ENCODE data around the gene LMTK2.

Gene LMTK2

DNA sequence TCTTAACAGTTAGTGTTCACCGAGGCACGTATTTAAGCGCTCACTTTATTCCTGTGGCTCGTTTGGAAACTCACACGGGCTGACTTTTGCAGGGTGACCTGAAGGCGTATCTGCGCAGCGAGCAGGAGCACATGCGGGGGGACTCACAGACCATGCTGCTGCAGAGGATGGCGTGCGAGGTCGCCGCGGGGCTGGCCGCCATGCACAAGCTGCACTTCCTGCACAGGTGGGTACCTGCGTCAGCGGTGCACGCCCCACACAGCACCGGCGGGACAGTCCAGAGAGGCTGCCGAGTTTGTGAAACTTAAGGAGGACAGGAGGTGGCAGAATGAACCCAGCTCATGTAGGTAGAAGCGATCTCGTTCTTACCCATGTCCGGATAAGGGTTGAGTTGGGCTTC lies 64.8 kb downstream of the LMTK2 start:
- DNase-seq (ENCODE audit: insufficient read length, low spot score) (no peak), FAIRE-seq (no peak)

DNA sequence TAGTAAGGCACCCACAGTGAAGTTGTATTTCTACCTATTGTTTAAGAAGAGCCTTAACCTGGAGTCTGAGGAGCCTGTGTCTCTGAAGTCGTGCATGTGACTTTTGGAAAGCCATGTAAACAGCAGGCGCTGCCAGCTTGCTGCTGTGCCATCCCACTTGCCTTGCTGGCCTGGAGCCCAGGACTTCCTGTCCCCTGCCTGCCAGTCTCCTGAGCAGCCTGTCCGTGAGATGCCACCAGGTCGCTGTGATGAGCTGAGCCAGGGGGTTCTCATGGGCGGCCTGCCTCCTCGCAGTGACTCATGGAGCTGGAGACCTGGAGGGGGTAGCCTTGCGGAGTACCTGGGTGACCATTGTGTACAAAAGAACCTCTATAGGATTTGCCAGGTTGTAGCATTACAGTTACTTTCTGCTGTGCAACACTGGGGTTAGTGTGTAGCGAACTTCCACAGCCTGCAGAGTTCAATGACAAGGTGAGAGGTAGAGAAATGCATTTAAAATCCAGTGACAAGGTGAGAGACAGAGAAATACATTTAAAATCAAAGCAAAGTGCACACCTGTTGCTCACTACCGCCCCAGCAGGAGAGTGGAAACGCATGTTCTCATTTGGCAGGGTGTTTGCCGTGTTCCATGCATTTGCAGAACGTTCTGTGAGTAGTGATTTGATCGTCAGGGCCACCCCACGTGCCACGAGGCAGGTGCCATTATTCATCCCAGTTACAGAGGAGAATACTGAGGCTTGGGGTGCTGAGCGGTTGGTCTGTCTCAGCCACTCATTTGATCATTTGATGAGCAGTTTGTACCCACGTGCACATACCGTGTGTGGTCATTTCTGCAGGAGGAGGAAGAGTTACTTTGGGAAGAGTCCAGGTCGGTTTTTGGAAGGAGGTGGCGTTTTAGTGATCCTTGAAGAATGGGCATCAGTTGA lies 67.9 kb downstream of the LMTK2 start:
- FAIRE-seq (no peak), DNase-seq (ENCODE audit: insufficient read length, low spot score) (no peak)

DNA sequence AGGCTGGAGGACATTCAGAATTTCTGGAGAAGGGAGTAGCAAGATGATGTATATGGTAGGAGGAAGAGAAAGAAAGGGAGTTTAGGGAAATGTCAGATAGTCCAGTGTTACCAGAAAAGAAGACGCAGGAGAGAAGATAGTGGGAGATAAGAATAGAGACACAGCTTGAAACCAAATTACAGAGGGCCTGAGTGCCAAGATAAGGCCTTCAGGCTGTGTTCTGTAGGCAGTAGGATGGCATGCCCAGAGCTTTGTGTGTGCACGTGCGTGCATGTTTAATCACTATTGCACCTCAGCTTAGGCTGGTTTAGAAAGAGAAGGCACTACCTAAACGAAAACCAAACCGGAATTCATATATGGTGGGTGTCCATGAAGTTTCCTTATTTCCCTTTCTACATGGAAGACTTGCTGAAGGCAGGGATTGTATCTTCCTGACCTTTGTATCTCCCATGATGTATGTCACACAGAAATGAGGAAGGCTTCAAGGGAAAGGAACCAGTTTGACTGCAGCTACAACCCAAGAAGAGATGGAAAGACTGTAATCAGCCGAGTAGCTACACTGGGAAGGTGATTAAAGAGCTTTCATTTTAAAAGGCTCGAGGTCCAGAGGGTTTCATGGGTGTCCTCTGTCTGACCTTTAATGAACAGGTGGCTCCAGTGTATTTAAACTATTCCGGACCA lies 68.7 kb downstream of the LMTK2 start:
- DNase-seq (ENCODE audit: insufficient read length, low spot score) (no peak), FAIRE-seq (no peak)

DNA sequence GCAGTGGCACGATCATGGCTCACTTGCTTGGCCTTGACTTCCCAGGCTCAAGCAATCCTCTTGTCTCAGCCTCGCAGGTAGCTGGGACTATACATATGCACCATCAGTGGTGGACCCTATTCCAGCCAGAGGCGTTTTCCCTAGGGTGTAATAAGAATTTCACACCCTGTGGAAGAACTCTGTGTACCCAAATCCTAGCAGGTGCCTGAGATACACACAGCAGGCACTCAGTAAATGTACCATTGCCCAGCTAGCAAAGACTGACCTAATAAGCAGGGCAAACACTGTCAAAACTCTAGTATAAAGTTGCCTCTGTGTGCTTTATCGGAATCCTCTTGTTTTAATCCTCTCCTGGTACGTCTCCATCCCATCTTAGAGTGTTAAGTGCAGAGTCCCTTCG lies 70.9 kb downstream of the LMTK2 start:
- FAIRE-seq = no peak

DNA sequence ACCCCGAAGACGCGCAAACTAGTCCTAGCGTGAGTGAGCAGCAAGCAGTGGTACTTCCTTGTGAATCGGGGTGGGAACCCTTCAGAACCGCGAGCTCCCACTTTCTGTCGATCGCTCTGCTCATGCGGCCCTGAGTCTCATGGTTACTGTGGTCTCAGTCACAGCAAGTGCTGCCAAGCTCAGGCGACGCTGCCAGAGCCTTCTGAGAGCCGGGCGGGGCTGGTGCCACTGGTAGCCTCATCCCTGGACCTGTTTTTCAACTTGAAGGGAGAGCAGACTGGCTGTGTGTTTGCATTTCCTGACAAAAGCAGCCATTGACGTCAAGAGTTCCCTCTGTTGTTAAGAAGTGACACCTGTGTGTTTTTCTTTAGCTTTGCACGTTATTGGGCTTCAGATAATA lies 71.7 kb downstream of the LMTK2 start:
- FAIRE-seq (no peak), DNase-seq (ENCODE audit: insufficient read length, low spot score) (no peak)

More for the DNA sequence above, 70.9 kb downstream of the LMTK2 start:
- DNase-seq (ENCODE audit: insufficient read length, low spot score) = no peak

DNA sequence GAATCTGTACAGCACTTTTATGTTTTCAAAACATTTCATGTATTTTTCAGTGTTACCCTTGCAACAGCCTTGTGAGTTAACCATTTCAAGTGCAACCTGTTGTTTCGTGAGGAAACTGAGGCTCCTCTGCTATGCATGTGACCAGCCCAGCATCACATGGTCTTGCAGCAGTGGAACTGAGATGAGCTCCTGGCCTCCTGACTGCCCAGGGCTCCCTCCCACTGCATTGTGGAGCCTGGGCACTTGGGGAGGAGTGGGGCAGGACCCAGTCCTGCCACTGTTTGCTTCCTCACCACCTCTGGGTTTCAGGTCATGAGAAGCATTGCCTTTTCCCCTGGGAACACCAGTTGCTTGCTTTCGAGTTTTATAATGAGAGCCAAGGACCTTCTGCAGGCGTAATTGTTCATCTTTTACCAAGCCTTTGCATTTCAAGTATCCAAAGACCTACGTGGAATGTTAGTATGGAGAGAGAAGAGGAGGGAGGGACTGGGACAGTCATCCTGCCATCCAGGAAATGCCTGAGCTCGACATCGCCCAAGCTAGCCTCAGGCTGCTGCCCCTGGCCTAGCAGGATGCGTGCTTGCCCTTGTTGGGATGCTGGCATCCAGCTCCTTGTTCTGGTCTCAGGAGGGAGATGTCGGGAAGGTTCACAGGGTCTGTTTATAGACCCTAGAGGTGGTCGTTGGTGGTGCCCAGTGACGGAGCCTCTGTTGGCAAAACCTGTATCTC lies 72.3 kb downstream of the LMTK2 start:
- DNase-seq (ENCODE audit: insufficient read length, low spot score) = no peak
- no peak for FAIRE-seq

DNA sequence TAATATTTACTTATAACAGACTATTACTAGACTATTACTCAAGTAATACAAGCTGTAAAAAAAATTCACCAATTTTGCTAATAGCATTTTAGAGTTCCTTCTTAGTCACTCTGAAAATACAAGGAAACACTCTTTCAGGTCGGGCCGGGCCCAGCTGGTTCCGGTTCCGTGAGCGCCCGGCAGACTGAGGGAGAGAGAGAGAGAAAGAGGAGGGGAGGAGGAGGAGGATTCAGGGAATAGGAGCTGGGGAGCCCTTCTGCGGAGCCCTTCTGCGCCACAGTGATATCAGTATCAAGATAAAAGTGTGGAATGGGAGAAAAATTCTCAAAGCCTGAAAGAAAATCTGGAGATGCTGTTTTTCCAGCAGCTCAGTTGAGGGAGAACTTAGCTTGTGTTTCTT lies 74.1 kb downstream of the LMTK2 start:
- FAIRE-seq = no peak
- DNase-seq (ENCODE audit: insufficient read length, low spot score) = no peak

DNA sequence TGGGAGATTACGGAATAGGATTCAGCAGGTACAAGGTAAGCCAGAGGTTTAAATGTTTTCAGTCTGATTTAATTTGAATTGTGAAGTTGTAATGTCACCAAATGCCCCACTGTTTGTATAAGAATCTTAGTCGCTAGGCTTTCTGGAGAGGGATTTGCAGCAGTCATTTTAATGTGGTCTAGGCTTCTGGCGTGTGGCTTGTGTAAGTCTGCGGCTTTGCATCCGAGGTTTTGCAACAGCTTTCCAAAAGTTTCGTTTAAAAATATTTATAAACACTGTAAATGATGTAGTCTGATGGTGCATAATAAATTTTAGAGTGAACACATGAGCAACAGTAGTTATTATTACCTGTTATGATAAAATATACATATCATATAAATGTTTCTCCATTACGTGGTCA lies 78.4 kb downstream of the LMTK2 start:
- DNase-seq (ENCODE audit: insufficient read length, low spot score) (no peak), FAIRE-seq (no peak)

DNA sequence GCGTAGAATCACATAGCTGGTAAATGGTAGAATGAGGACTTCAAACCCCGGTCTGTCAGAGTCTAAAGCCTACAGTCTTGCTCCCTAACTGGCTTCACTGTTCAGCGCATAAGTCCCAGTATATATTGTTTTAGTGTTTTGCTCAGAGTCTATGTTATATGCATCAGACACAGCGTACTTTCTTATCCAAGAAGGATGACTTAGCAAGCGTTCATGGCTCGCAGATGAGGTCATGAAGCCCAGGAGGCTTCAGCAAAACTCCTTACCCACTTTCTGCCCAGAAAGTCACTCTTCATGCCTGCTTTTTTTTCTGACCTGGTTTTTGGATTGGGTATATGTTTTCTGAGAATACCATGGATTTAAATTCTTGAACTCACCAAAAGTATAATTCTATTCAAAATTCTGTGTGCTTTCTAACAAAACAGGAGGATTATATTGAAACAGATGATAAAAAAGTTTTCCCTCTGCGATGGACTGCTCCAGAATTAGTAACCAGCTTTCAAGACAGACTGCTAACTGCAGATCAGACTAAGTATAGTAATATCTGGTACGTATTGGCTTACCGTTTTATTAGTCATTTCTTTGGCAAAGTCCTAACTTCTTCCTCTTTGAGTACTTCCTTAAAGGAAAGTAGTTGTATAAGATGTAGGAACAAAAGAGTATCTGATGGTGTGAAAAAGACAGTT lies 79.9 kb downstream of the LMTK2 start:
- no peak for FAIRE-seq
- DNase-seq (ENCODE audit: insufficient read length, low spot score) = no peak

DNA sequence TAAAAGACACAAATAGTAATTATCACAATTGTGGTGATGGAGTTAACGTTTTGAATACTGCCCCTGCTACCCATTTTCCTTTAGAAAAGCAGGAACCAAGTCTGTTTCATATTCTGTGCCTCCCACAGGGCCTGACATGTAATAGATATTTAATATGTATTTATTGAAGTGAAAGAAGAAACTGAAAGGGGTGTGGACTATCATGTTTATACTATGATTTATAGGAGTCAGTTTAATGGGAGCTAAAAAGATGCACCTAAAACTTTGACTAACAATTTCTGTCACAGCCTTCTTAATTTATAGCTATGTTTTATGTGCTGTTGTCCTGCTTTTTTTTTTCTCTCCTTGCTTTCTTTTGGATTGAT lies 80.5 kb downstream of the LMTK2 start:
- DNase-seq (ENCODE audit: insufficient read length, low spot score) = no peak
- no peak for FAIRE-seq

DNA sequence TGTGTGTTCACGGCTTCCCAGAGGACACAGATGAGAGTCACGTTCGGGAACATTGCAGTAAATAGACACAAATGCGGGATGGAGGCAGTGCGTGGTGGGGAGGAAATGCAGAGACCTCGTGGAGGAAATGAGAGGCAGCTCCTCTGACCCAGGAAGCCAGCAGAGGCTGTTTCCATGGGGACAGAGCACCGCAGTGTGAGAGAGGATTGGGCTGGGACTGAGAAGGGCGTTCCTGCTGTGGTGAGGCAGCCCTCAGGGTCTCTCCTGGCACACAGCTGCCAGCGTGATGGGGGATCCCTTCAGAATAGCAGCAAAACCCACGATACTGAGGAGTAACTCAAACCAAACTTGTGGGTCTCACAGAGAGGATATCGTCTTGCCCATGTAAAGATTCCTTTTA lies 82.9 kb downstream of the LMTK2 start:
- FAIRE-seq (no peak), DNase-seq (ENCODE audit: insufficient read length, low spot score) (no peak)

DNA sequence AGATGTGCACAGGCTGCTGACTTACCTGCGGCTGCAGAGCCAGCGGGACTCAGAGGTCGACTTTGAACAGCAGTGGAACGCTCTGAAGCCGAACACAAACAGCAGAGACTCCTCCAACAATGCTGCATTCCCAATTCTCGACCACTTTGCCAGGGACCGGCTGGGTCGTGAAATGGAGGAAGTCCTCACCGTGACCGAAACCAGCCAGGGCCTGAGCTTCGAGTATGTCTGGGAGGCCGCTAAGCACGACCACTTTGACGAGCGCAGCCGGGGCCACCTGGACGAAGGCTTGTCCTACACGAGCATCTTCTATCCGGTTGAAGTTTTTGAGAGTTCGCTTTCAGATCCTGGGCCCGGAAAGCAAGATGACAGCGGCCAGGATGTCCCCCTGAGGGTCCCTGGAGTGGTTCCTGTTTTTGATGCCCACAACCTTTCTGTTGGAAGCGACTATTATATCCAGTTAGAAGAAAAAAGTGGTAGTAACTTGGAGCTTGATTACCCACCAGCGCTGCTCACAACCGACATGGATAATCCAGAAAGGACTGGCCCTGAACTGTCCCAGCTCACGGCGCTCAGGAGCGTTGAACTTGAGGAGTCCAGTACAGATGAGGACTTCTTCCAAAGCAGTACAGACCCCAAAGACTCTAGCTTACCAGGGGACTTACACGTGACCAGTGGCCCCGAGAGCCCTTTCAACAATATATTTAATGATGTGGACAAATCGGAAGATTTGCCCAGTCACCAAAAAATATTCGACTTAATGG lies 85.2 kb downstream of the LMTK2 start:
- DNase-seq (ENCODE audit: insufficient read length, low spot score) (no peak), FAIRE-seq (no peak)

DNA sequence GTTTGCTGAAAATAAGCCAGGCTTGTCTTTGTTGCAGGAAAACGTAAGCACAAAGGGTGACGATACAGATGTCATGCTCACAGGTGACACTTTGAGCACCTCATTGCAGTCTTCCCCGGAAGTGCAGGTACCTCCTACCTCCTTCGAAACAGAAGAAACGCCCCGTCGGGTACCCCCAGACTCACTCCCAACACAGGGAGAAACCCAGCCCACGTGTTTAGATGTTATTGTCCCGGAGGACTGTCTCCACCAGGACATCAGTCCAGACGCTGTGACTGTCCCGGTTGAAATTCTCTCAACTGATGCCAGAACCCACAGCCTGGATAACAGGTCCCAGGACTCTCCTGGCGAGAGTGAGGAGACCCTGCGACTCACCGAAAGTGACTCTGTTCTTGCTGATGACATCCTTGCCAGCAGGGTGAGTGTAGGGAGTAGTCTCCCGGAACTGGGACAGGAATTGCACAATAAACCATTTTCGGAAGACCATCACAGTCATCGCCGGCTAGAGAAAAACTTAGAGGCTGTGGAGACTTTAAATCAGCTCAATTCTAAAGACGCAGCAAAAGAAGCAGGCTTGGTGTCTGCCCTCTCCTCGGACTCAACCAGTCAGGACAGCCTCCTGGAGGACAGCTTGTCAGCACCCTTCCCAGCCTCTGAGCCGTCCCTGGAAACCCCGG lies 86.3 kb downstream of the LMTK2 start:
- DNase-seq (ENCODE audit: insufficient read length, low spot score) (no peak), FAIRE-seq (no peak)

DNA sequence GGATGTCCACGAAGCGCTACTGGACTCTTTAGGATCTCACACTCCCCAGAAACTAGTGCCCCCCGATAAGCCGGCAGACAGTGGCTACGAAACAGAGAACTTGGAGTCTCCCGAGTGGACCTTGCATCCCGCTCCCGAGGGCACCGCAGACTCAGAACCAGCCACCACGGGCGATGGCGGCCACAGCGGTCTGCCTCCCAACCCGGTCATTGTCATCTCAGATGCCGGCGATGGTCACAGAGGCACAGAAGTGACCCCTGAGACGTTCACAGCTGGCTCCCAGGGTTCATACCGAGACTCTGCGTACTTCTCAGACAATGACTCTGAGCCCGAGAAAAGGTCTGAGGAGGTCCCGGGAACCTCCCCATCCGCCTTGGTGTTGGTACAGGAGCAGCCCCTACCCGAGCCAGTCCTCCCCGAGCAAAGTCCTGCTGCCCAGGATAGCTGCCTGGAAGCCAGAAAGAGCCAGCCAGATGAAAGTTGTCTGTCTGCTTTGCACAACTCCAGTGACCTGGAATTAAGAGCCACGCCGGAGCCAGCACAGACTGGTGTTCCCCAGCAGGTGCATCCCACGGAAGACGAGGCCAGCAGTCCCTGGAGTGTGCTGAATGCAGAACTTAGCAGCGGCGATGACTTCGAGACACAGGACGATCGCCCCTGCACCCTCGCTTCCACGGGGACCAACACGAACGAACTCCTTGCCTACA lies 87.0 kb downstream of the LMTK2 start:
- FAIRE-seq (no peak), DNase-seq (ENCODE audit: insufficient read length, low spot score) (no peak)

DNA sequence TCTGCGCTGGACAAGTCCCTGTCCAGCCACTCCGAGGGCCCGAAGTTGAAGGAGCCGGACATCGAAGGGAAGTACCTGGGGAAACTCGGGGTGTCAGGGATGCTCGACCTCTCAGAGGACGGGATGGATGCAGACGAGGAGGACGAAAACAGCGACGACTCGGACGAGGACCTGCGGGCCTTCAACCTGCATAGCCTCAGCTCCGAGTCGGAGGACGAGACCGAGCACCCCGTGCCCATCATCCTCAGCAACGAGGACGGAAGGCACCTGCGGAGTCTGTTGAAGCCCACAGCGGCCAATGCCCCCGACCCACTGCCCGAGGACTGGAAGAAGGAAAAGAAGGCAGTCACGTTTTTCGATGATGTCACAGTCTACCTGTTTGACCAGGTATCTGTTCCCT lies 87.5 kb downstream of the LMTK2 start:
- DNase-seq (ENCODE audit: insufficient read length, low spot score) = no peak
- FAIRE-seq = no peak

DNA sequence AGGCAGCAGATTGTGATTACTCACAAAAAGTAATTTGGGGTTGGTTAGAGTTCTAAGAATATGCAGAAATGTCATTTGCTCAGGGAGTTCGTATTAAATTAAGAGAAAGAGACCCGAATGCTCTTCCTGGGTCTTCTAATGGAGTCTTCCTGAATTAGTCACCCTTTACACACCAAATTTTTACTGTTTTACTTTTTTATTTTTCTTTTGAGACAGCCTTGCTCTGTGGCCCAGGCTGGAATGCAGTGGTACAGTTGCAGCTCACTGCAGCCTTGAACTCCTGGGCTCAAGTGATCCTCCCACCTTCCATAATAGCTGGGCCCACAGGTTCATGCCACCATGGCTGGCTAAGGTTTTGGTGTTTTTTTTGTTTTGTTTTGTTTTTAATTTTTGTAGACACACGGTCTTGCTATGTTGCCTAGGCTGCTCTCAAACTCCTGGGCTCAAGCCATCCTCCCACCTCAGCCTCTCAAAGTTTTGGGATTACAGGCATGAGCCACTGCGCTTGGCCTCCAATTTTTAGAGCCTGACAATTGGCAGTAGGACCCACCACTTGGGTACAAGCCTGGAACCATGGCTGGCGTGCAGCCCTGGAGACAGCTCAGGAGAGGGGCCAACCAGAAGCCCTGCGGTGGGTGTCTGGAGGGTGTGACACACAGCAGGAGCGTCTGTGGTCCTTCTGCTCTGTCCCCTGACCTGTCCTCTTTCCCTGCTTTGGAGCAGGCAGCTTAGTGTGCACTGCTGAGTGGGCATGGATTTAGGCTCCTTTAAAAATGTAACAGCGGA lies 88.2 kb downstream of the LMTK2 start:
- FAIRE-seq (no peak), DNase-seq (ENCODE audit: insufficient read length, low spot score) (no peak)

DNA sequence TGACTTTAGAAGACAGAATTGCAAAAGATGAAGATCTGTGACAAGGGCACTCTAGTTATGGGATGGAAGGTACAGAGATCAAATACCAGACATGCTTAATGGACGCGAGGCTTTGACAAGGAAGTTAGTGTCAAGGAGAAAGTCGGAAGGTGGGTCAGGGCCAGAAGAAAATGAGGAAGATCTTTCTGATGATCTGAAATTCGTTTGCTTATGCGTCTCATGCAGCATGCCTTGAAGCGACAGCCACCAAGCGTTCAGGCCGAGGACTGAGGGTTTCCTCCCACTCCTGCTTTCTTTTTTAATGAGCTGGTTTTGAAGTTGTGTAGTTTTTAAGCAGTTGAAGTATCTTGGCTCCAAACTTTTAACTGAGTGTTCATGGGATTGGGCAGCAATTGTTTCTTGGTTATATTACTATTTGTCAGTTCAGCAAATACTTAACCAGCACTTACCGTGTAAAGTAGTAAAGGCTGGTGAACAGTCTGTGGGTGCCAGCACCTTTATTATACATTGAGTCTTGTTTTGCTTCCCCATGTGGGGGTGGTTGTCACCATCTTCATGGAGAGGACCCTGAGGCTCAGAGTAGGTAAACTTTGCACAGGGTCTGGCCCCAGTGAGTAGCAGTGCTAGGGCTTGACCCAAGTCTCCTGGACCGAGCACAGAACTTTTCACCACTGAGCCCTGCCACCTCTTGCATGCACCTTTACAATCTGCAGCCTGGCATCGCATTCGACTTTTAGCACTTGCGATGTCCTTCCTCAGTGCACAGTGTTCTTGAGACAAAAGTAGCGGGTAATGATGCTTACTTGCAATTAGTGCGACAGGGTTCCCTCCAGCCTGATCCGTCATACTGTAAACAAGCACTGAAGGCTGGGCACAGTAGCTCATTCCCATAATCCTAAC lies 90.3 kb downstream of the LMTK2 start:
- no peak for DNase-seq (ENCODE audit: insufficient read length, low spot score)
- FAIRE-seq = no peak

Data from HTR-8/SVneo (cell line).